Esophagus mucosa (tissue), 1 donor: Measurements from ENCODE around the gene MRPL24. TPM values are rescaled to one million over a fixed set of nuclear protein-coding genes. Genes with fewer than 3 reads are reported as not detected.

Experiments
- ATAC-seq: fragments of 200-7000 bp; cut with Tn5 transposase; one replicate; pipeline ENCODE4 v1.9.1; 2020
- total RNA-seq: library from RNA; stranded (reverse); gene quantifications from one replicate; pipeline ENCODE4 v1.2.4, GENCODE V29; 2023
- donor health status: DM: yes; HTN: yes; CAD: no.

Gene MRPL24
- total RNA-seq, 1 donor from 2014 or later = 67.4 TPM

DNA sequence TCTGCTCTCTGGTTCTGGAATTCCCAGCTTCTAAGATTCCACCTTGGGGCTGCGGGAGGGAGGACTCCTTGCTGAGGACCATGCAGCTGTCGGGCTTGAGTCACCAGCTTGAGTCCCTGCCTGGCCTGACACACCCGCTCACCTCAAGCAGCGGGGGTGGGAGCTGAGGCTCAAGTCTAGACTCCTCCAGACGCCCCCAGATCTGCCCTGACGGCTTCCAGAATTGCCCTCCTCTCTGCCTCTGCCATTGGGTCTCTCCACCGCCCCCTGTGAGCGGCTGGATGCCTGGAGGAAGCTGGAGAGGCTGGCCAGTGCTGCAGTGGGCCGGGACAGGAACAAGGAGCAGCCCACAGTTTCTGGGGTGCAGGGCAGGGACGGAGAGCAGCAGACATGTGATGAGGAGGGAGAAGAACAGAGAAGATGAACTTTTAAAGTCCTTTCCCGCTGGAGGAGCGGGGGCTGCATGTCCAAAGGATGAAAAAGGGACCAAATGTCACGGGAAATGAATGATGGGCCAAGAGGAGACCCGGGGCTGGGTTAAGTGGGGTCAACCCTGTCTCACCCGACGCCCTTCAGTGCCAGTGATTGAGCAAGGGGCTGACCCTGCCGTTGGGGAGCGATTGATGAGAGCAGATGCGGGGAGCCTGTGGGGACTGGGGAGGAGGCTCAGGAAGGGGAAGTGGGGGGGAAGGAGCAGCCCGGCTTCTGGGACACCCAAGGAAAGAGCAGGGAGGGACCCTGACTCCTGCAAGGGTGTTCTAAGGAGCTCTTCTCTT lies 49.0 kb downstream of the MRPL24 start:
- ATAC-seq = peak; percentile 74

DNA sequence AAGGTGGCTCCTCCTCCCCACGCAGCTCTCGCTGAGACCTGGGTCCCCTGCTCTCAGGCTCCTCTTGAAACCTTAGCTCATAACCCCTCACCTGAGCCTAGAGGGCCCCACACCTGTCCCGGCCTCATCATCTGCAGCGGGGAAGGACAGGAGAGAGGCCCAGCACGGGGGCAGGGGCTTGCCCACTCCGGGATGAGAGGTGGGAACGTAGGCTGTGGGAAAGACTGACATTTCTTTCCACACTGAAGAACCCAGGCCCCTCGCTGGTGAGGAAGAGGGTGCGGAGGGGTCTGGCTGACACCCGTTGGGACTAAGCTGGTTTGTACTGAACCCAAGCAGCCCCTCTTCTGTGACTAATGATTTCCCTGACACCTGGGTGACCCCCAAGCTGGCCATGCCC lies 49.7 kb downstream of the MRPL24 start:
- no peak for ATAC-seq

DNA sequence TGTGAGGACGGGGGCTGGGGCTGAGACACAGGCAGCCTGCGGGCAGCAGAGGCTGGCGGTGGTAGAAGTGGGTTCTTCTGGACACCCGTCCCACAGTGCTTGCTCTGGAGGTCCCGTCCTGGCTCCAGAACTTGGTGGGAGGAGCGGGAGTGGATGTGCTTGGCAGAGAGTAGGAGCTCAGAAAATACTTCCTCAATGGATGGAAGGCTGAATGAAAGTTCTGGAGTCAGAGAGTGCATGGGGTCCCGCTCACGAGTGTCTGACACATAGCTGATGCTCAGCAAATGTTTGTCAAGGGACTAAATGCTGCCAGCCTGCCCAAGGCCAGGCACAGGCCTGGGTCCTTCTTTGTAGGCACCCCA lies 50.2 kb downstream of the MRPL24 start:
- no peak for ATAC-seq

GRCh38 chr1:156689953-156690674 lies 50.8 kb downstream of the MRPL24 start:
- peak; percentile 27 for ATAC-seq

DNA sequence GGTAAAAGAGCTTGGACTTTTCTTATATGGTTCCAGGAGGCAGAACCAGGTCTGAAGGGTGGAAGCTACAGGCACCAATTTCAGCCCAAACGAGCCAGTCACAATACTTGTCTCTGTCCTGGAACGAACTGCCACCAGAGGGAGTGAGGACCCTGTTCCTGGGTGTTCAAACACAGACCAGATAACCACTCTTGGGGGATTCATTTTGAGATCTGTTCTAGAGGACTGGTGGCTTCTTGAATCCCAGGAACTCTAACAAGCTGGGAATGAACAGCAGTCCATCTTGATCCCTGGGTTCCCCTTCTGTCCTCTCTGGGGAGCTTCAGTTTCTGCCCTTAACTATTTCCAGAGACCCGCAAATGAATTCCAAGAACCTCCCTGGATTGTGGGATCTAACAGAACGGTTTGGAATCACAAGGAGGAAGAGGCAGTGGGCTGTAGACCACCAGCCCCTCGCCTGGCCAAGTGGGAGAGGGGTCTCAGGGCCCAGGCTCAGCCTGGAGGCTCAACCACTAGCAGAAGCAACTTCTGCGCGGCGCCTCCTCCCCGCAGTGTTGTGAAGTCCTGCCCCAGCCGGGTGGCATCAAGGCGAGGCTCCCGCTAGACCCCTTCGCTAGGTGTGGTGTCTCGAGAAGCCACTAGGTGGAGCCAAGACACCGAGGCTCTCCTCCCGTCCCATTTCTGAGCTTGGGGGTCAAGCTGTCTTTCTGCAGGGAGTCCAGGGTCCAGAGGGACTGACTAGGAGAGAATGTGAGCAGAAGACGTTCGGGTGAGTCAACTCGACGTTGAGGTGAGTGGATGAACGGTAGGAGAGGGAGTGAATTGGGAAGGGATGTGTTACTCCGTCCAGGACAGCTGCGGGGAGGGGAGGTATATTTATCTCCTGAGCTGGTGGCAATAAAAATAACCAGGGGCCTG lies 51.6 kb downstream of the MRPL24 start:
- ATAC-seq = peak; percentile 57

Other genes with a start within 250 kb of the MRPL24 start
- gene MEF2D, start 240.3 kb downstream of the MRPL24 start, total RNA-seq = 15.0 TPM
- gene IQGAP3, start 168.5 kb downstream of the MRPL24 start, total RNA-seq = 11.8 TPM
- gene TTC24, start 161.4 kb downstream of the MRPL24 start, total RNA-seq = not detected
- 80.4 TPM for gene NAXE, start 149.3 kb downstream of the MRPL24 start, total RNA-seq
- 20.3 TPM for gene GPATCH4, start 139.6 kb downstream of the MRPL24 start, total RNA-seq
- gene HAPLN2, start 121.7 kb downstream of the MRPL24 start, total RNA-seq = not detected
- gene BCAN, start 99.0 kb downstream of the MRPL24 start, total RNA-seq = not detected
- 3.0 TPM for gene NES, start 63.7 kb downstream of the MRPL24 start, total RNA-seq
- gene CRABP2, start 35.5 kb downstream of the MRPL24 start, total RNA-seq = 1,373 TPM
- 23.5 TPM for gene METTL25B, start 12.6 kb downstream of the MRPL24 start, total RNA-seq
- 27.5 TPM for gene ISG20L2, start 12.3 kb downstream of the MRPL24 start, total RNA-seq
- 205 TPM for gene HDGF, start 10.6 kb upstream of the MRPL24 start, total RNA-seq
- 61.1 TPM for gene PRCC, start 26.4 kb upstream of the MRPL24 start, total RNA-seq
- 1.4 TPM for gene SH2D2A, start 75.8 kb upstream of the MRPL24 start, total RNA-seq
- gene INSRR, start 118.0 kb upstream of the MRPL24 start, total RNA-seq = not detected
- 0.16 TPM for gene NTRK1, start 119.8 kb upstream of the MRPL24 start, total RNA-seq
- 1.6 TPM for gene PEAR1, start 152.6 kb upstream of the MRPL24 start, total RNA-seq
- gene LRRC71, start 179.5 kb upstream of the MRPL24 start, total RNA-seq = not detected